ENCODE results near the gene THBS4. TPM values are rescaled to one million over a fixed set of nuclear protein-coding genes. Genes with fewer than 3 reads are reported as not detected.

The THBS4 gene
- total RNA-seq, 4 donors from 2014 or later: 8.3 to 78.7 (median 12.5) TPM

- no peak for TF ChIP-seq CTCF (IDR thresholded peaks at IDR 0.05)
- no peak for DNase-seq (ENCODE audit: low spot score)
- no peak for ATAC-seq (ENCODE audit: low FRiP score)
These were observed 90.1 kb downstream of the THBS4 start for GRCh38 chr5:80125022-80125961.

- DNase-seq (ENCODE audit: low spot score): no peak
- TF ChIP-seq CTCF (IDR thresholded peaks at IDR 0.05): no peak
- peak; percentile 46 for ATAC-seq (ENCODE audit: low FRiP score)
These were observed 90.9 kb downstream of the THBS4 start for GRCh38 chr5:80125962-80126480.

- TF ChIP-seq CTCF (IDR thresholded peaks at IDR 0.05): no peak
- DNase-seq (ENCODE audit: low spot score): no peak
These were observed 92.0 kb downstream of the THBS4 start for GRCh38 chr5:80127116-80127552.

GRCh38 chr5:80128141-80128540 lies 93.0 kb downstream of the THBS4 start:
- no peak for ATAC-seq (ENCODE audit: low FRiP score)
- no peak for DNase-seq (ENCODE audit: low spot score)
- no peak for TF ChIP-seq CTCF (IDR thresholded peaks at IDR 0.05)

More at GRCh38 chr5:80127116-80127552, 92.0 kb downstream of the THBS4 start:
- no peak for ATAC-seq (ENCODE audit: low FRiP score)

- ATAC-seq (ENCODE audit: low FRiP score) (no peak), DNase-seq (ENCODE audit: low spot score) (no peak)
- no peak for TF ChIP-seq CTCF (IDR thresholded peaks at IDR 0.05)
These were observed 94.0 kb downstream of the THBS4 start for GRCh38 chr5:80129146-80129545.

Small RNAs within 50 kb of the gene (small RNA-seq; reads per million reads assigned to genes)
- not detected for gene TRMT112P2

Other genes with a start within 250 kb of the THBS4 start
- gene MTX3, start 44.1 kb upstream of the THBS4 start, total RNA-seq: 10 to 100 TPM in 1 of 4 donors, 1 to 10 TPM in 3; 7.7 to 16.6 (median 9.0) TPM
- 10 to 100 TPM; 19.5 to 32.8 (median 25.6) TPM for gene SERINC5, start 220.7 kb downstream of the THBS4 start, total RNA-seq

Measured in omental fat pad (tissue), 4 donors.